ENCODE measurements around the gene ABHD2.
"Not testable (repeated sequence)": the region's sequence is repeated elsewhere in the genome, so short reads cannot be mapped to it uniquely, and the experiment has no call there.

The ABHD2 gene

GRCh38 chr15:89243046-89243690 lies 154.9 kb downstream of the ABHD2 start:
- DNase-seq, result no peak

- DNase-seq, result peak; percentile 97
These were observed 155.7 kb downstream of the ABHD2 start, which contains the start of gene FANCI for GRCh38 chr15:89243691-89244573. Gene FANCI, plus strand, starts transcription at chr15:89243979. Its CDS starts 3,669 bp downstream, at chr15:89247648.

- no peak for DNase-seq
These were observed 156.3 kb downstream of the ABHD2 start for GRCh38 chr15:89244574-89244903.

GRCh38 chr15:89247446-89247845 lies 159.2 kb downstream of the ABHD2 start:
- DNase-seq, result no peak

- DNase-seq, result no peak
These were observed 160.3 kb downstream of the ABHD2 start for GRCh38 chr15:89248584-89248983.

GRCh38 chr15:89250142-89250541 lies 161.9 kb downstream of the ABHD2 start:
- DNase-seq, result not testable (repeated sequence)

Measured in activated CD8-positive, alpha-beta memory T cell treated with anti-CD3 and anti-CD28 coated beads, Interleukin-2, amount 50 U/mL, for 4 hours (primary cell).